Suppressor macrophage treated with lipopolysaccharide for 1 hour (primary cell): ENCODE results near the gene PRDM16.

ENCODE experiments used
- DNase-seq, 3 donors: peaks; one replicate each; pipeline ENCODE4 v3.0.0-alpha.2; 2020 to 2022

Gene PRDM16

DNA sequence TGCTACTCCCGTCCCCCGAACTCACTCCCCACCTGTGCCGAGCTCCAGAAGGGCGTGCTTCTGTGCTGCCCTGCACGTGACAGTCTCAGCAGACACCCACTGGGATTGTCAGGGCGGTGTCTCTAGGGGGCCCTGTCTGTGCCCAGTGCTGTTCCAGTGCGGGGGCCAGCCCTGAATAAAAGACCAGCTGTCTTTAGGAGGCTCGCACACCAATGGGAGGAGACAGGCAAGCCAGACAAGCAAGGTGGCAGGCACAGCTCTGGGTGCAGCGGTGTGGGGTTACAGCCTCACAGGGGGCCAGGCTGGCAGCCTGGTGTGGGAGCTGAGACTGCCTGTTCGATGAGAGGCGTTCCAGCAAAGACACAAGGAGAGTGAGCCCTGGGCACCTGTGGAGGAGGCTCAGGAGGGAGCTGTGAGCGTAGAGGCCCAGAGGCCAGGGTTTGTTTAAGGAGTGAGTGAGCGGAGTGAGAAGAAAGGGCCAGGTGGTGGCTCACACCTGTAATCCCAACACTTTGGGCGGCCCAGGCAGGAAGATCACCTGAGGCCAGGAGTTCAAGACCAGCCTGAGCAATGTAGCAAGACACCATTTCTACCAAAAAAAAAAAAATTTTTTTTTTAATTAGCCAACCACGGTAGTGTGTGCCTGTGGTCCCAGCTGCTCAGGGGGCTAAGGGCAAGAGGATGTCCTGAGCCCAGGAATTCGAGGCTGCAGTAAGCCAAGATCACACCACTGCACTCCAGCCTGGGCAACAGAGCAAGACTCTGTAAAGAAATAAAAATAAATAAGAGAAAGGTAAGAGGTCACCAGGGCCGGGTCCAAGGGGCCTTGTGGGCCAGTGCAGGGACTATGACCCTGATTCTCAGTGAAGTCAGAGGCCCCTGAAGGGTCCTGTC, 337.2 kb downstream of the PRDM16 start:
- DNase-seq = no peak

DNA sequence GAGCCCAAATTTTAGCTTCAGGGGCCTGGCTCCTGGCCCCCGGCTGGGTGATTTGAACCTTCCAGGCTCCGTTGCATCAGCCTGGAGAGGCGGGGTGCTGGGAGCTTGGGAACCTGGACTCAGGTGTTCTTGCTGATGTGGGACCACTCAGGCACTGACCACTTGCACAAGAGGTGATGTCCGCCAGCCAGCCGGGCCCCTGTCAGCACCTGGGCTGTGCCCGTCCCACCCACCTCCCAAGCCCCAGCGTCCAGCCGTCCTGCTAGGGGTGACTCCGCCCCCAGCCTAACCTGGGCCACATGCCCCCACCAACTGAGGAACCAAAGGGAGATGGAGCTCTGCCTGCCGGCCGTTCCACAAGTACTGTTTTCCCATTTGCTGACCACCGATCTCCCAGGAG, 338.0 kb downstream of the PRDM16 start:
- no peak for DNase-seq

DNA sequence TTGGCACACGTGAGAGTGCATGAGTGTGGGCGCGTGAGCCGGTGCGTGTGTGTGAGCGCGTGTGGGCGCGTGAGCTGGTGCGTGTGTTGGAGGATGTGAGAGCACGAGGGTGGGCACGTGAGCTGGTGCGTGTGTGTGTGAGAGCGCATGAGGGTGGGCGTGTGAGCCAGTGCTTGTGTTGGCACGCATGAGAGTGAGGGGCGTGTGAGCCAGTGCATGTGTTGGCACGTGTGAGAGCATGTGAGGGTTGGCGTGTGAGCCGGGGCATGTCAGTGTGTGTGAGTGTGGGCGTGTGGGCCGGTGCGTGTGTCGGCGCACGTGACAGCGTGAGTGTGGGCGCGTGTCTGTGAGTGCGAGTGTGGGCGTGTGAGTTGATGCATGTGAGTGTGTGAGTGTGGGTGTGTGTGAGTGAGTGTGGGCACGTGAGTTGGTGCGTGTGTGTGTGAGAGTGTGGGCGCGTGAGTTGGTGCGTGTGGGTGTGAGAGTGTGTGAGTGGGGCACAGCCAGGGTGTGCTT, 339.8 kb downstream of the PRDM16 start:
- no peak for DNase-seq

GRCh38 chr1:3409366-3410141, 340.6 kb downstream of the PRDM16 start:
- DNase-seq = no peak

DNA sequence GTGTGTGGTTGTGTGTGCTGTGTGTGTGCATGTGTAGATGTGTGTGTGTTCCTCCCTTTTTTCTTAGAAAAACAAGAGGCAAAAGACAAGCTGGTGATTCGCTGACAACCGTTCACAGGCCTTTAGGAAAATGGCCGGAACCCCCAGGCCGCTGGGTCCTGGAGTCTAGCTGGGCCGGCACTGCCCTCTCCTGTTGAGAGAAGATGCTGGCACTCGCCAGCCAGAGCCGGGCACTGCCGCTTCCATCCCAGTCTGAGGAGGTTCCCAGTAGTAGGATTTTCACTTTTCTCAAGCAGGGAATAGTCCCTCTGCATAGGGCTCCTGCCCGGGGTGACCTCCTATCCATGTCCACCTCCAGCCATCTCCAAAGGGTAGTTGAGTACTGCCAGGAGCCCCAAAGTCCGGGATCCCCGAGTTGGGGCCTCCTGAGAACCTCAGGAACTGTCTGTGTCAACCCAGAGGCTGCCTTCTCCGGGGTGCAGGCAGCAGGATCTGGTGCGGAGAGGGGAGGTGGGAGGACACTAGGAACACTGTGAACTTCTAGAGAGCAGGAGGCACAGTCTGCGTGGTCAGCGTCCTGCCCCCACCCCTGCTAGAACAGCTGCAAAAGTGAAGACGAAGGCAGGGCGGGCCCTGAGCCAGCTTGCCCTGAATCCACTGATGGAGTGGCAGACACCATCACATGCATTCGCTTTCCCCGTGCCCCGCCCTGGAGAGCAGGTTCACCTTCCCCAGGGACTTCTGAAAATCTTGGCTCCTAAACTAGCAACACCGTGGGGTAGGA, 341.3 kb downstream of the PRDM16 start:
- DNase-seq = peak in 1 of 3 donors; percentile 10

DNA sequence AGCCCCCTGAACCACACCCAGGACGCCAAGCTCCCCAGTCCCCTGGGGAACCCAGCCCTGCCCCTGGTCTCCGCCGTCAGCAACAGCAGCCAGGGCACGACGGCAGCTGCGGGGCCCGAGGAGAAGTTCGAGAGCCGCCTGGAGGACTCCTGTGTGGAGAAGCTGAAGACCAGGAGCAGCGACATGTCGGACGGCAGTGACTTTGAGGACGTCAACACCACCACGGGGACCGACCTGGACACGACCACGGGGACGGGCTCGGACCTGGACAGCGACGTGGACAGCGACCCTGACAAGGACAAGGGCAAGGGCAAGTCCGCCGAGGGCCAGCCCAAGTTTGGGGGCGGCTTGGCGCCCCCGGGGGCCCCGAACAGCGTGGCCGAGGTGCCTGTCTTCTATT, 342.8 kb downstream of the PRDM16 start:
- DNase-seq = no peak

DNA sequence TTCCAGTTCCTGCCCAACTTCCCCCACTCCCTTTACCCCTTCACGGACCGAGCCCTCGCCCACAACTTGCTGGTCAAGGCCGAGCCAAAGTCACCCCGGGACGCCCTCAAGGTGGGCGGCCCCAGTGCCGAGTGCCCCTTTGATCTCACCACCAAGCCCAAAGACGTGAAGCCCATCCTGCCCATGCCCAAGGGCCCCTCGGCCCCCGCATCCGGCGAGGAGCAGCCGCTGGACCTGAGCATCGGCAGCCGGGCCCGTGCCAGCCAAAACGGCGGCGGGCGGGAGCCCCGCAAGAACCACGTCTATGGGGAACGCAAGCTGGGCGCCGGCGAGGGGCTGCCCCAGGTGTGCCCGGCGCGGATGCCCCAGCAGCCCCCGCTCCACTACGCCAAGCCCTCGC, 343.4 kb downstream of the PRDM16 start:
- no peak for DNase-seq

- no peak for DNase-seq
These were observed 345.1 kb downstream of the PRDM16 start for GRCh38 chr1:3413975-3414710.

DNA sequence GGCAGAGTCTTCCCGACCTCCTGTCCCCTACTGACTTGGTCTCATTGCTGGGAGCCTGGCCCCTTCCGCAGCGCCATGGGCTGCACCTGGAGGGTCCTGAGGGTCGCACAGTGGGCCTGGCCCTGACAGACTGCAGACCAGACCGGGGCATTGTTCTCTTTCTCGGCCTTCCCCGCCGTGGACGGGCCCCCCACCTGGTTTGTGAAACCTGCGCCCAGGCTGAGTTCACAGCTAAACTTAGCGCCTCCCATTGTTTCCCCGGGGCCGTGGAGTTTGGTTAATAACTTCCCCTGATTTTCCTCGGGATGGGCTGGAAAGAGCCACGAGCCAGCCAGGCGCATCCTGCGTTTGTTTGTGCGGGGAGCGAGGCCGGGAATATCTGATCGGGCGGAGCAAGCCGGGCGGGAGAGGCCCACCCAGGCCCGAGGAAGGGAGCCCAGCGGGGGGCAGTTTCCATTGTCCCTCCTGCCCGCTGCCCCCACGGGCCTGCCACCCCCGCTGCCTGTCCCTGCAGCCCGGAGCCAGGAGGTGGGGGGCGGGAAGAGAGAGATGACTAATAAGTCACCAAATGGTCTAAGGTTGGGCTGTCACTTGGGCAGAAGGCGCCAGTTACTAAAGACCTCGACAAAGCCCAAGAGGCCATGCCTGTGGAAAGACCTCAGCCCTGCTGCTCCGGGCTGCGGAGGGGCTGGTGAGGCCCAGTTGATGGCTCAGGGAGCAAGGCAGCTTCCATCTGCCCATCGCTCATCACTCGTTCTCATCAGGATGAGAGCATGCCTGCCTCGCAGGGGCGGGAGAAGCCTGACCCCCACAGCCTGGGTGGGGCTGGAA, 346.5 kb downstream of the PRDM16 start:
- no peak for DNase-seq

DNA sequence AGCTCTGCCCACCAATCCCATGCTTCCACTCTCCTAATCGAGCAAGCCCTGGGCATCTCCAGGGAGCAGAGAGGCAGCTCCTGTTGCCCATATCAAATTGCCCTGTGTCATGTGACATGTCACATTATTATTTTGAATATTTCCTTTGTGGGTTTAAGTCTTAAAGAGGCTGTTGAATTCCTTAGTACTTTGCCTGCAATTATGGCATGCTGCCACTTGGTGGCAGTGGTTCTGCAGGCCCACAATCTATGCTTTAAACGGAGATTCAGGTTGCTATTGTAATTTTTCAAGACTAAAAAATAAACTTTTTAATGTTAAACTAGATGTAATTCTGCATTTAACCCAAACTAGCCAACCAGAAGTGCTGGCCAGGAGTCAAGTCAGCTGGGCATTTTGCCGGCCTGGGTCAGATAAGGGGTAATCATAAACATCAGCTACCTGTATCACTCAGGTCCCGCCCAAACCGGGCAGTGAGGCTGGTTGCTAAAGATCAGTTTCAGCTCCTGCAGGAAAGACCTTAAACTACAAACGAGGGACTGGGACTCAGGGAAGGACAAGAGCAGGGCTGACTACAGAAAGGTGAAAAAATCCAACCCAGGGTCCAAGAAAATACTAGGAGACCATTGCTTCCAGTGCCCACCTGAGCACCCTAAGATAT, 348.2 kb downstream of the PRDM16 start:
- DNase-seq = peak in 2 of 3 donors; percentile 6

- no peak for DNase-seq
These were observed 348.9 kb downstream of the PRDM16 start for GRCh38 chr1:3417934-3418333.

DNA sequence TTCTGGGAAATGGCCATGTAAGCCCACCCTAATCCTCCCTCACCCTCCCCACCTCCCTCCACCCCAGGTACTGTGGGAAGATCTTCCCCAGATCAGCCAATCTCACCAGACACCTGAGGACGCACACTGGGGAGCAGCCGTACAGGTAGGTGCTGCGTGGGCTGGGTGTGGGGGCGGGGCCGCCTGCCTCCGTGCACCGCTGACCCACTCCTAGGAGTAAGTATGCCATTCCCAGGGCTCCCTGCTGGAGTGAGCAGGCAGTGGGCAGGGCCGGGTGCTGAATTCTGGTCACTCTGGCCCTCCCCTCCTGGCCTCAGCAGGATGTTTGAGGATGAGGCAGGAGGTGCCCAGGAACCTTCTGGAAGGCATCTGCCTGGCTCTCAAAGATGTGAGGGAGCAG, 349.6 kb downstream of the PRDM16 start:
- no peak for DNase-seq

DNA sequence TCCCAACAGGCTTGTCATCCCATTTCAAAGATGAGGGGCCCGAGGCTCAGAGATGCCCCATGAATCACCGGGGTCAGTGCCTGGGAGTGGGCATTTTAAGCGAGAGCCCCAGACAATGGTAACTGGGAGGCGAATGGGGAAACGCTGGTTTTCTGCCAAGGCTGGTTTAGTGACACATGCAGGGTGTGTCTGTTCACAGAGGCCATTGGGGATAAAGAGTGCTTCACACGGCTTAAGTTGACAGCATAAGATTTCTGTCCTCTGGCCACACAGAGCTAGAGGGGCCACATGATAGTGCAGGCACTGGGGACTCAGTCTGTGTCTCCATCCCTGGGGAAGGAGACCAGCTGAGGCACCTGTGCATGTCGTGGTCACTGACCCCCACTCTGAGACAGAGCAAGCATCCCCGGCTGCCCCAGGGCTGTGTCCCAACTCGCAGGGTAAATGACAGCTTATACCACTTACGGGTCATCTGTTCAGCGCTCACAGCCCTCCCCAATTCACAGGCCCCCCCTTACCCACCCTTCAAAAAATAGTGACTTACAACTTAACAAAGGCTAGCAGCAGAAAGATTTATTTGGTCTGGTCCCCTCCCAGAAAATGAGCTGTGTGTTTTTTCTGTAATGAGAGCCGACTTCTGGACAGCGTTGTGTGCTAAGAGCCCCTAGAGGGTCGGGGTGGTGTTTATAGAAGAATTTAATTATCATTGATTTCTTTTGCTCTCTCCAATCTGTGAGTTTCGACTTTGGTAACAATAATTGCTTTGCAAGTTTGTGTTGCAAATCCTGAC, 350.6 kb downstream of the PRDM16 start:
- DNase-seq = no peak

DNA sequence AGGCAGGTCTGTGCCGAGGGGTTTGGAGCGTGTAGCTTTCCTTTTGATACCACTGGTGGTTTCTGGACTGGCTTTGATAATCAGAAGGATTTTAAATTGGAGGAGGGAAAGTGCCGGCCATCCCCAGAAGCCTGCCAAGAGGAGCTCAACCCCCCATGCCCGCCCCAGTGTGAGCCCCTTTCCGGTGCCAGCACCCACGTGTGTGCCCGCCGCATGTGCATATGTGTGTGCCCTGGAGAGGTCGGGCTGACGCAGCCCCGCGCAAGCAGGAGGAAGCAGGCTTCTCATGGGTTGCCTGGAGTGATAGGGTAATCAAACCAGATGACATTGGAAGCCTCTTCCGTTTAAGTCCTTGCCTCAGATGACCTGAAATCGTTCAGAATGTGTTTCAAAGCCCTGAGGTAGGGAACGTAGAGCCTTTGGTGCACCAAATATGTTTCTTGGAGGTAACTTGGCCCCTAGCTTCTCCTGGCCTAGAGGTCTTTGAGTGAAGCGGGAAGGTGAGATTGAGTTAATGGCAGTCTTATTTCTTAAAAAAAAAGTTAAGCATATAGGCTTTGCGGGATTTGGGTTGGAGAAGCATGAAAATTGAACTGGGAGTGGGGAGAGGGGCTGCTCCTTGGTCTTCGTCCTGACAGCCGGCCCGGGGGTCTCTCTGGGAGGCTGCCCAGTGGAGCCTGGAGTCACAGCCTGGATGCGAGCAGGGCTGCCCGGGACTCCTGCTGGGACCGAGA, 351.4 kb downstream of the PRDM16 start:
- no peak for DNase-seq

GRCh38 chr1:3422638-3423037, 353.6 kb downstream of the PRDM16 start:
- no peak for DNase-seq

- DNase-seq = no peak
These were observed 354.3 kb downstream of the PRDM16 start for GRCh38 chr1:3423245-3423829.

GRCh38 chr1:3423896-3424611, 355.1 kb downstream of the PRDM16 start:
- no peak for DNase-seq
